Astrocyte (in vitro differentiated cells and primary cell): ENCODE measurements around the gene KIF1C. TPM values are rescaled to one million over a fixed set of nuclear protein-coding genes. Genes with fewer than 3 reads are reported as not detected.

ENCODE experiments used
- DNase-seq: peaks from one replicate; pipeline ENCODE4 v3.0.0-alpha.2; 2010; ENCODE audit warnings: low read depth
- FAIRE-seq: peaks from 2 replicates; lab custom pipeline; 2011; peaks lifted over from hg19 to GRCh38; lab: Jason Lieb, UNC
- H2AFZ ChIP-seq: 2 replicates; pipeline ENCODE4 v1.6.0; 2012; ENCODE audit warnings: low read depth, low read length, inconsistent platforms
- H3K27ac ChIP-seq: 2 replicates; pipeline ENCODE4 v1.5.1; 2011; ENCODE audit warnings: low read depth, low read length, inconsistent platforms
- H3K27me3 ChIP-seq: 2 replicates; pipeline ENCODE4 v1.6.0; 2011; ENCODE audit warnings: low read length, inconsistent platforms; ENCODE audit not compliant: insufficient read depth
- H3K36me3 ChIP-seq: 2 replicates; pipeline ENCODE4 v1.5.1; 2011; ENCODE audit warnings: low read length, inconsistent platforms; ENCODE audit not compliant: insufficient read depth
- H3K4me1 ChIP-seq: 2 replicates; pipeline ENCODE4 v1.5.1; 2011; ENCODE audit warnings: low read length, inconsistent platforms; ENCODE audit not compliant: insufficient read depth
- H3K4me2 ChIP-seq: 2 replicates; pipeline ENCODE4 v1.6.0; 2012; ENCODE audit warnings: low read length, inconsistent platforms
- H3K4me3 ChIP-seq: 2 replicates; pipeline ENCODE4 v1.5.1; 2011; ENCODE audit warnings: low read depth, mild to moderate bottlenecking, low read length, inconsistent platforms; ENCODE audit not compliant: insufficient read depth
- H3K79me2 ChIP-seq: 2 replicates; pipeline ENCODE4 v1.6.0; 2012; ENCODE audit warnings: mild to moderate bottlenecking, low read length, inconsistent platforms; ENCODE audit not compliant: insufficient read depth
- H3K9ac ChIP-seq: 2 replicates; pipeline ENCODE4 v1.6.0; 2012; ENCODE audit warnings: mild to moderate bottlenecking, low read length, inconsistent platforms
- H3K9me3 ChIP-seq: 2 replicates; pipeline ENCODE4 v1.5.1; 2012; ENCODE audit warnings: low read depth, mild to moderate bottlenecking, low read length, inconsistent platforms; ENCODE audit not compliant: insufficient read depth
- H4K20me1 ChIP-seq: 2 replicates; pipeline ENCODE4 v1.6.0; 2012; ENCODE audit warnings: low read length, inconsistent platforms; ENCODE audit not compliant: insufficient read depth
- H3K27ac Mint-ChIP-seq: one replicate; pipeline ENCODE4 v1.8.0; 2021; ENCODE audit warnings: mild to moderate bottlenecking, mixed read lengths; ENCODE audit not compliant: unreplicated experiment
- H3K27me3 Mint-ChIP-seq: one replicate; pipeline ENCODE4 v1.8.0; 2021; ENCODE audit warnings: low read depth, mixed read lengths; ENCODE audit not compliant: unreplicated experiment
- H3K36me3 Mint-ChIP-seq: one replicate; pipeline ENCODE4 v1.8.0; 2021; ENCODE audit warnings: low read depth, mixed read lengths; ENCODE audit not compliant: unreplicated experiment
- H3K4me1 Mint-ChIP-seq: one replicate; pipeline ENCODE4 v1.8.0; 2021; ENCODE audit warnings: low read depth, mixed read lengths; ENCODE audit not compliant: unreplicated experiment
- H3K4me3 Mint-ChIP-seq: one replicate; pipeline ENCODE4 v1.8.0; 2021; ENCODE audit warnings: mild to moderate bottlenecking, moderate library complexity, mixed read lengths; ENCODE audit not compliant: unreplicated experiment
- H3K9me3 Mint-ChIP-seq: one replicate; pipeline ENCODE4 v1.8.0; 2021; ENCODE audit warnings: mild to moderate bottlenecking, mixed read lengths; ENCODE audit not compliant: unreplicated experiment
- CTCF ChIP-seq: IDR thresholded peaks from 2 replicates; pipeline ENCODE4 v1.5.1; 2011; ENCODE audit warnings: low read depth, mild to moderate bottlenecking, inconsistent platforms, low read length, moderate library complexity; ENCODE audit not compliant: insufficient read depth
- EZH2 ChIP-seq: IDR thresholded peaks from 2 replicates; pipeline ENCODE4 v1.6.1; 2012; ENCODE audit warnings: mild to moderate bottlenecking, low read length, inconsistent platforms; ENCODE audit not compliant: insufficient read depth
- total RNA-seq: library from RNA; stranded (reverse); gene quantifications from 2 replicates; pipeline ENCODE4 v1.2.1, GENCODE V29; 2021

The KIF1C gene
- total RNA-seq, 1 donor from 2014 or later, result 109 TPM

- Histone ChIP-seq H3K27me3 (no peaks in the 10 kb centered on the region), H3K36me3 (peaks cover 33% of the 10 kb centered on the region), H3K4me3 (no peak overlapping the region), H3K27ac (no peak overlapping the region), H4K20me1 (peaks cover 56% of the 10 kb centered on the region), H3K4me1 (peaks cover 19% of the 10 kb centered on the region), H3K79me2 (peaks cover 35% of the 10 kb centered on the region), H3K9me3 (no peaks in the 10 kb centered on the region), H3K9ac (no peak overlapping the region), H3K4me2 (no peak overlapping the region), H2AFZ (no peak overlapping the region)
- DNase-seq (no peak), FAIRE-seq (no peak)
- Mint-ChIP-seq H3K27me3 (no peaks in the 10 kb centered on the region), H3K27ac (no peak overlapping the region), H3K4me3 (no peak overlapping the region), H3K4me1 (peaks cover 10% of the 10 kb centered on the region), H3K9me3 (no peaks in the 10 kb centered on the region), H3K36me3 (peaks cover 40% of the 10 kb centered on the region)
- TF ChIP-seq EZH2, result no peak
- no peak for TF ChIP-seq CTCF
These were observed 4.5 kb downstream of the KIF1C start for GRCh38 chr17:5002121-5002788.

DNA sequence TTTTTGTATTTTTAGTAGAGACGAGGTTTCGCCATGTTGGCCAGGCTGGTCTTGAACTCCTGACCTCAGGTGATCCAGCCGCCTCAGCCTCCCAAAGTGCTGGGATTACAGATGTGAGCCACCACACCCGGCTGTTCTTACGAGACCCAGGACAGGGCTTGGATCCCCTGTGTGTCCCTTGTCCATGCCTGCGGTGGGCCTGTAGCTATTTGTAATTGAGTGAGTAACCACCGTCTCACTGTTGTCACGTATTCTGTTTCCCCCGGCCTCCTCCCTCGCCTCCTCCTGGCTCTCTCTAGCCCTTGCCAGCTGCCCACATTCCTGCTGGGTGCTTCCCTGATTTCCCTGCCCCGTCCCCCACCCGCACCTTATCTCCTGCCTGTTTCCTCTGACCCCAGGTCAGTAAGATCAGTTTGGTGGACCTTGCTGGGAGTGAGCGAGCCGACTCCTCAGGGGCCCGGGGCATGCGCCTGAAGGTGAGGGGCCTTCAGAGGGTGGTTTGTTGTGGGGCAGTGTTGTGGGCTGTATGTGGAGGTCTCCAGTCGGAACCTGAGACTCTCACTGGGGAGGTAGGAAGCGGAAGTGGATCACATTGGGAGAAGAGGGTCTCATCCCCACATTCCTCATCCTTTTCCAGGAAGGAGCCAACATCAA lies 5.6 kb downstream of the KIF1C start:
- Mint-ChIP-seq H3K27me3 (no peaks in the 10 kb centered on the region), H3K4me3 (no peak overlapping the region), H3K9me3 (no peaks in the 10 kb centered on the region), H3K36me3 (peaks cover 48% of the 10 kb centered on the region), H3K4me1 (peaks cover 10% of the 10 kb centered on the region), H3K27ac (no peak overlapping the region)
- Histone ChIP-seq H3K9me3 (no peaks in the 10 kb centered on the region), H3K4me3 (no peak overlapping the region), H3K4me1 (peaks cover 18% of the 10 kb centered on the region), H3K36me3 (peaks cover 42% of the 10 kb centered on the region), H3K9ac (no peak overlapping the region), H3K27me3 (no peaks in the 10 kb centered on the region), H3K79me2 (peaks cover 30% of the 10 kb centered on the region), H3K27ac (no peak overlapping the region), H3K4me2 (no peak overlapping the region), H2AFZ (no peak overlapping the region), H4K20me1 (peaks cover 61% of the 10 kb centered on the region)
- no peak for FAIRE-seq
- no peak for DNase-seq
- TF ChIP-seq EZH2 (no peak), CTCF (no peak)

DNA sequence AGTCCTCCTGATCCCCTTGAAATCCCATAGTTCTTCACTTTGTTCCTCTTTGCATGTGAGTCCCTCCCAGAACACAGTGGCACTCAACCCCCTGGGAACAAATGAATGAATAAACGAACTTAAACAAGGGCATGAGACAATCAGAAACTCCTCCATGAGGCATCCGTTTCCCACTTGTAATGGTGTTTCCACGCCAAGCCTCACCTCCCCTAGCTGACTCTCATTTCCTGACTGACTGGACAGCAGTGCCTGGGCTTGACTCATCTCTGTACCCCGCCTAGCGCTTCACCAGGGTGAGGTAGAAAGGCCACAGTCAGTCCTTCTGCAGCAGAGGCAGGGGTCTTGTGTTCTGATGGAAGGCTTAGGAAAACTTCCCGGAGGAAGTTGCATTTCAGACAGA lies 14.2 kb downstream of the KIF1C start:
- FAIRE-seq, result no peak
- no peak overlapping the region for H3K27ac Mint-ChIP-seq

More for the DNA sequence above, 14.2 kb downstream of the KIF1C start:
- peak overlapping the region; percentile 4 for H3K4me2 ChIP-seq
- H3K9ac ChIP-seq, result no peak overlapping the region
- Mint-ChIP-seq H3K4me1 (peaks cover 7% of the 10 kb centered on the region), H3K9me3 (no peaks in the 10 kb centered on the region), H3K27me3 (no peaks in the 10 kb centered on the region), H3K4me3 (no peak overlapping the region), H3K36me3 (peaks cover 31% of the 10 kb centered on the region)
- H3K9me3 ChIP-seq, result no peaks in the 10 kb centered on the region
- no peaks in the 10 kb centered on the region for H3K27me3 ChIP-seq
- no peak overlapping the region for H3K27ac ChIP-seq
- H3K36me3 ChIP-seq, result peaks cover 27% of the 10 kb centered on the region
- peaks cover 17% of the 10 kb centered on the region for H4K20me1 ChIP-seq
- DNase-seq, result peak; percentile 38
- no peak overlapping the region for H3K4me3 ChIP-seq
- no peak overlapping the region for H2AFZ ChIP-seq
- peaks cover 6% of the 10 kb centered on the region for H3K4me1 ChIP-seq
- H3K79me2 ChIP-seq, result no peaks in the 10 kb centered on the region
- TF ChIP-seq EZH2 (no peak), CTCF (no peak)
